Spinal cord (tissue), 10 donors: ENCODE data around the gene ANAPC5. TPM values are rescaled to one million over a fixed set of nuclear protein-coding genes. Genes with fewer than 3 reads are reported as not detected.
"Not testable (repeated sequence)": the region's sequence is repeated elsewhere in the genome, so short reads cannot be mapped to it uniquely, and the experiment has no call there.

Experiments used
- DNase-seq, 6 donors: peaks; one replicate each; pipeline versions ENCODE4 v3.0.0 to v3.0.0-alpha.2; 2013 to 2015; ENCODE audit warnings: low spot score in 6 of 6, low read depth in 4 of 6
- H3K27ac ChIP-seq: one replicate; pipeline ENCODE4 v1.5.1; 2013; ENCODE audit warnings: low read depth, low read length, control low read depth
- H3K27me3 ChIP-seq: one replicate; pipeline ENCODE4 v1.6.1; 2013; ENCODE audit warnings: low read length; ENCODE audit not compliant: control insufficient read depth, insufficient read depth
- H3K36me3 ChIP-seq: one replicate; pipeline ENCODE4 v1.6.1; 2013; ENCODE audit warnings: low read length; ENCODE audit not compliant: control insufficient read depth, insufficient read depth
- H3K4me1 ChIP-seq: one replicate; pipeline ENCODE4 v1.6.1; 2013; ENCODE audit warnings: low read length; ENCODE audit not compliant: control insufficient read depth, insufficient read depth
- H3K4me3 ChIP-seq: one replicate; pipeline ENCODE4 v1.5.1; 2013; ENCODE audit warnings: low read depth, low read length, control low read depth
- H3K9me3 ChIP-seq: one replicate; pipeline ENCODE4 v1.6.1; 2013; ENCODE audit warnings: low read length; ENCODE audit not compliant: control insufficient read depth, insufficient read depth
- WGBS: methylation state at CpG from one replicate; pipeline ENCODE4 v1.1.5; 2013; ENCODE audit warnings: missing lambda C conversion rate; ENCODE audit not compliant: insufficient coverage; 5-methylcytosine and 5-hydroxymethylcytosine counted together
- polyA plus RNA-seq, 2 donors: library from polyadenylated mRNA; unstranded; fragments of 120-200 nt; gene quantifications; one replicate each; pipeline ENCODE4 v1.2.1, GENCODE V29; 2013; ENCODE audit not compliant: insufficient read length in 2 of 2
- total RNA-seq, 2 donors: library from RNA; depleted of rRNA in 1 of 2; stranded (reverse); fragments of 120-200 nt in 1 of 2; fragments of >200 nt in 1 of 2; gene quantifications; one replicate each; pipeline versions ENCODE4 v1.2.3 to v1.2.4, GENCODE V29; 2013 to 2014
- donor health status: healthy.

The ANAPC5 gene
- total and polyA plus RNA-seq, 4 donors, result 131 to 186 (median 157) TPM

- Histone ChIP-seq H3K4me1 (peaks cover 22% of the 10 kb centered on the region), H3K9me3 (no peaks in the 10 kb centered on the region), H3K36me3 (no peaks in the 10 kb centered on the region), H3K27me3 (no peaks in the 10 kb centered on the region), H3K27ac (no peak overlapping the region), H3K4me3 (no peak overlapping the region)
- no peak for DNase-seq
- WGBS, result 100% methylated on average over 3 of the region's 4 CpGs
Observed at GRCh38 chr12:121299662-121300061, 52.5 kb downstream of the ANAPC5 start.

GRCh38 chr12:121298411-121298810 lies 53.8 kb downstream of the ANAPC5 start:
- H3K4me1 ChIP-seq, result peaks cover 22% of the 10 kb centered on the region
- H3K27me3 ChIP-seq, DNase-seq, H3K4me3 ChIP-seq, H3K27ac ChIP-seq, H3K9me3 ChIP-seq, H3K36me3 ChIP-seq: not testable (repeated sequence)
- 96% methylated on average over 11 of the region's 13 CpGs for WGBS

- Histone ChIP-seq H3K9me3 (no peaks in the 10 kb centered on the region), H3K4me3 (peak overlapping the region; percentile 54), H3K27ac (peak overlapping the region; percentile 41), H3K36me3 (peaks cover 5% of the 10 kb centered on the region), H3K27me3 (no peaks in the 10 kb centered on the region), H3K4me1 (peaks cover 22% of the 10 kb centered on the region)
- DNase-seq, result peak in 3 of 6 donors; percentile 17 to 55 (median 52)
- WGBS, result 7% methylated on average over 21 of the region's 21 CpGs
Observed at GRCh38 chr12:121297435-121297991, 54.7 kb downstream of the ANAPC5 start.

- Histone ChIP-seq H3K4me3 (peak within 1 kb of the TSS; percentile 65), H3K27ac (peak within 1 kb of the TSS; percentile 41), H3K27me3 (no peaks in the 10 kb centered on the region), H3K36me3 (peaks cover 12% of the 10 kb centered on the region), H3K9me3 (no peaks in the 10 kb centered on the region), H3K4me1 (peaks cover 22% of the 10 kb centered on the region)
- peak; percentile 49 to 96 (median 80) for DNase-seq
- under 1% methylated on average over 100 of the region's 104 CpGs for WGBS
Observed at GRCh38 chr12:121296618-121297434, 55.4 kb downstream of the ANAPC5 start, which contains the start of gene CAMKK2. CAMKK2 (minus strand) TSS chr12:121296709; CDS start chr12:121274526, 22,183 bp downstream.

- peak overlapping the region; percentile 65 for H3K4me3 ChIP-seq
- H3K4me1 ChIP-seq, result peaks cover 22% of the 10 kb centered on the region
- no peak overlapping the region for H3K27ac ChIP-seq
- under 1% methylated on average over 55 of the region's 55 CpGs for WGBS
- peaks cover 15% of the 10 kb centered on the region for H3K36me3 ChIP-seq
- H3K9me3 ChIP-seq, result no peaks in the 10 kb centered on the region
- no peaks in the 10 kb centered on the region for H3K27me3 ChIP-seq
- DNase-seq, result peak in 2 of 6 donors; percentile 5 to 34
Observed at GRCh38 chr12:121295746-121296617, 56.2 kb downstream of the ANAPC5 start.

- WGBS, result 4% methylated on average over 4 of the region's 7 CpGs
Observed at GRCh38 chr12:121295116-121295745, 57.0 kb downstream of the ANAPC5 start.

GRCh38 chr12:121294151-121294889 lies 57.9 kb downstream of the ANAPC5 start:
- no peak overlapping the region for H3K4me3 ChIP-seq
- no peak overlapping the region for H3K27ac ChIP-seq
- WGBS, result 100% methylated on average over 3 of the region's 10 CpGs
- no peak for DNase-seq
- no peaks in the 10 kb centered on the region for H3K9me3 ChIP-seq
- no peaks in the 10 kb centered on the region for H3K27me3 ChIP-seq
- peaks cover 18% of the 10 kb centered on the region for H3K36me3 ChIP-seq
- peaks cover 22% of the 10 kb centered on the region for H3K4me1 ChIP-seq

More at GRCh38 chr12:121295116-121295745, 57.0 kb downstream of the ANAPC5 start:
- no peaks in the 10 kb centered on the region for H3K9me3 ChIP-seq
- peak in 2 of 6 donors; percentile 29 to 30 for DNase-seq
- peaks cover 22% of the 10 kb centered on the region for H3K4me1 ChIP-seq
- peaks cover 18% of the 10 kb centered on the region for H3K36me3 ChIP-seq
- H3K27me3 ChIP-seq, result no peaks in the 10 kb centered on the region
- no peak overlapping the region for H3K27ac ChIP-seq
- peak overlapping the region; percentile 65 for H3K4me3 ChIP-seq

GRCh38 chr12:121293603-121294002 lies 58.6 kb downstream of the ANAPC5 start:
- WGBS, result 97% methylated on average over 3 of the region's 4 CpGs
- H3K27ac ChIP-seq, result no peak overlapping the region
- H3K9me3 ChIP-seq, result no peaks in the 10 kb centered on the region
- H3K27me3 ChIP-seq, result no peaks in the 10 kb centered on the region
- H3K36me3 ChIP-seq, result peaks cover 18% of the 10 kb centered on the region
- DNase-seq, result no peak
- peaks cover 25% of the 10 kb centered on the region for H3K4me1 ChIP-seq
- H3K4me3 ChIP-seq, result no peak overlapping the region
